HG02938 (cell line): Measurements from ENCODE around the gene RAB10.

Experiments used
- ATAC-seq: cut with Tn5 transposase; IDR thresholded peaks from one replicate; pipeline ENCODE4 v1.9.1; 2021; ENCODE audit warnings: mild to moderate bottlenecking, moderate library complexity; ENCODE audit not compliant: unreplicated experiment

The RAB10 gene

DNA sequence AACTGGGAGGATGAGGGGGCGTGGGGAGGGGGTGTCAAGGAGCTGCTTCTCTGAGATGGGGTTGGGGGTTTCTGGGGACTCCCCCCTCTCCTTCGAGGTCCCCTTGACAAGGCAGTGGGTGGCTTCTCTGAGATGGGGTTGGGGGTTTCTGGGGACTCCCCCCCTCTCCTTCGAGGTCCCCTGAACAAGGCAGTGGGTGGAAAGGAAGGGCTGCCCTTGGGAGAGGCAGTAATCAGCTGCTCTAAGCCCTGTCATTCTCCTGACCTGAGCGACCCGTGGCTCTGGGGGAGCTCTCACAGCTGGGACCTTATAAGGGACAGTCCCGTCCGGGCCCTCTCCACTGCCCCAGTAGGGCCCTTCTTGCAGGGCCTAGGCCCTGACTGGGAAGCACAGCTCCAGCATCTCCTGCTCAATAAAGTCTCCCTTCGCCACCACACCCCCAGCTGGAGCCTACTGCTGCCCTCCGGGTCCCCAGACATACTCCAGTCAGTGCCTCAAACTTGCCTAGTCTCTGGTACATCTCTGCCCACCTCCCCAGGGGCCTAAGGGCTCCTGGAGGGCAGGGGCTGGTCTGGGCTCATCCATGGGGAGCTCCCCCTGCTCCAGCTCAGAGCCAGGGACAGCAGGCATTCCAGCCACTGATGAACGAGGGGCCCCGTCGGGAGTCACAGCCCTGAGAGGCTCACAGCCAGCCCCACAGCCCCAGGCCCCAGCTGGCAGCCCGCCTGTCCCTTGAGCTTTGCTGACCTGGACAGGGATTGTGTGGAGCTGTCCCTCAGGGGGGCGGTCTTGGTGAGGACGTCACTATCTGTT lies 141.8 kb downstream of the RAB10 start:
- no peak for ATAC-seq

GRCh38 chr2:26176279-26176615 lies 142.4 kb downstream of the RAB10 start:
- no peak for ATAC-seq

- no peak for ATAC-seq
Measured at GRCh38 chr2:26177122-26177521, 143.2 kb downstream of the RAB10 start.

GRCh38 chr2:26178246-26178645 lies 144.4 kb downstream of the RAB10 start:
- no peak for ATAC-seq

DNA sequence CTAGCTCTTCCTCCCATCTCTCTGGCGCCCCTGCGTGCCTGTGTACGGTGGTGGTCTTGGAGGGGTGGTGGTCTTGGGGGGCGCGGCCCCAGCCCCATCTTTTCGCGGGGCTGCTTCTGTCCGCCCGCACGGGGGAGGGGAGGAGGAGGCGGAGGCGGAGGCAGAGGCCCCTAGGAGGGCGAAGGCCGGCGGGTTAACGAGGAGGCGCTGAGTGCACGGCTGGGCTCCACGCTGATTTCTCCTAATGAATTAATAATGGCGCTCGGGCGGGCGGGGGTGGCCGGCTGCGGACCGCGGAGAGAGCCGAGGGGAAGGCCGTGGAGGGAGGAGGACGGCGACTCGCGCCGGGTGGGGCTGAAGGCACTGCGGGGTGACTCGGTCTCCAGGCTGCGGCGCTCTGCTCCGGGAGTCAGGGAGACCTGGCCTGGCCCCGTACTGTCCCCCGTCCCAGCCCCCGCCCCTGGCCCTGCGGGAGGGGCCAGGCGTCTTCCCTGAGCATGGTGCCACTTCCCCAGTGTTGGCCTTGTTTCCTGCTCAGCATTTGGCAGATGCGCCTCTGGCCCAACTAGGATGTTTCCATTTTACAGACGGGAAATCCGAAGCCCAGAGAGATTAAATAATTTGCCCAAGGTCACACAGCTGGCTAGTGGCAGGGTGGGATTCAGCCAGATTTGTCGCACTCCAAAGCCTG lies 145.0 kb downstream of the RAB10 start:
- ATAC-seq = no peak

GRCh38 chr2:26179446-26179913 lies 145.6 kb downstream of the RAB10 start:
- no peak for ATAC-seq

GRCh38 chr2:26182441-26182840 lies 148.6 kb downstream of the RAB10 start:
- no peak for ATAC-seq

DNA sequence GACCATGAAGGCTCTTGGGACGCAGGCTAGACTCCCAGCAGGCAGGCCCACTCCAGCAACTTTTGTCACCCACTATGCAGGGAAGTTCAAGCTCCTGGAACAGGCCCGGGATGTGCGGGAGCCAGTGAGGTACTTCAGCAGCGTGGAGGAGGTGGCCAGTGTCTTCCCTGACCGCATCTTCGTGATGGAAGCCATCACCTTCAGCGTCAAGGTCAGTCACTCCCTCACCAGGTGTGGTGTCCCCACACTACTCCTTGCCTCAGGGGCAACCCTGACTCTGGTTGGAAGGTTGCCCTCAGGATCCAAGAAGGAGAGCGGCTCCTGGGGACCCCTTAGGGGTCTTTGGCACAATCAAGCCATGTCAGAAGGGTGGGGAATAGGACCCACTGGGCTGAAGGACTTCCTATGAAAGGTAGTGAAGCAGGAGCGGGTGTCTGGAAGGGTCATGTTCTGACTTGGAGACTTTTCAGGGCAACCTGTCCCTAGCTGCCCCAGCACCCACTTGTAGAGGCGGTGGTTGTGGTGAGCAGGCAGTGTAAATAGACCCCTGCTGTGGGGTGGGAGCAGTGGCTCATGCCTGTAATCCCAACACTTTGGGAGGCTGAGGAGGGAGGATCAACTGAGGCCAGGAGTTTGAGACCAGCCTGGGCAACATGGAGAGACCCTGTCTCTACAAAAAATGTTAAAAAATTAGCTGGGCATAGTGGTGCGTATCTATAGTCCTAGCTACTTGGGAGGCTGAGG lies 149.2 kb downstream of the RAB10 start:
- ATAC-seq = no peak

GRCh38 chr2:26184121-26184520 lies 150.2 kb downstream of the RAB10 start:
- ATAC-seq = no peak

DNA sequence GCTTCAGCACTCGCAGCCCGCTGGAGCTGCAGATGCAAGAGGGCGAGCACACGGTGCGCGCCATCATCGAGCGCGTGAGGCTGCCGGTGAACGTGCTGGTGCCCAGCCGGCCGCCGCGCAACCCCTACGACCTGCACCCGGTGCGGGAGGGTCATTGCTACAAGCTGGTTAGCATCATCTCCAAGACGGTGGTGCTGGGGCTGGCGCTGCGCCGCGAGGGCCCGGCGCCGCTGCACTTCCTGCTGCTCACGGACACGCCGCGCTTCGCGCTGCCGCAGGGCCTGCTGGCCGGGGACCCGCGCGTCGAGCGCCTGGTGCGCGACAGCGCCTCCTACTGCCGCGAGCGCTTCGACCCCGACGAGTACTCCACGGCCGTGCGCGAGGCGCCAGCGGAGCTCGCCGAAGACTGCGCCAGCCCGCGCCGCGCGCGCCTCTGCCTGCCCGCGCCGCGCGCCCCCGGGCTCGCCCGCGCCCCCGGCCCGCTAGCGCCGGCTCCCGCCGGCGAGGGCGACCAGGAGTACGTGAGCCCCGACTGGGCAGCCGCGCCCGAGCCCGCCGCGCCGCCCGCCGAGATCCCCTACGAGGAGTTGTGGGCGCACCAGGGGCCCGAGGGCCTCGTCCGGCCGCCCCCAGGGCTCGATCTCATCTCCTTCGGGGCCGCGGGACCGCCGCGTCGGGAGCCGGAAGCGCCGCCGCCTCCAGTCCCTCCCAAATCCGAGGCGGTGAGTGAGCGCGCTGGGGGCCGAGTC lies 150.8 kb downstream of the RAB10 start:
- ATAC-seq = peak; percentile 79

DNA sequence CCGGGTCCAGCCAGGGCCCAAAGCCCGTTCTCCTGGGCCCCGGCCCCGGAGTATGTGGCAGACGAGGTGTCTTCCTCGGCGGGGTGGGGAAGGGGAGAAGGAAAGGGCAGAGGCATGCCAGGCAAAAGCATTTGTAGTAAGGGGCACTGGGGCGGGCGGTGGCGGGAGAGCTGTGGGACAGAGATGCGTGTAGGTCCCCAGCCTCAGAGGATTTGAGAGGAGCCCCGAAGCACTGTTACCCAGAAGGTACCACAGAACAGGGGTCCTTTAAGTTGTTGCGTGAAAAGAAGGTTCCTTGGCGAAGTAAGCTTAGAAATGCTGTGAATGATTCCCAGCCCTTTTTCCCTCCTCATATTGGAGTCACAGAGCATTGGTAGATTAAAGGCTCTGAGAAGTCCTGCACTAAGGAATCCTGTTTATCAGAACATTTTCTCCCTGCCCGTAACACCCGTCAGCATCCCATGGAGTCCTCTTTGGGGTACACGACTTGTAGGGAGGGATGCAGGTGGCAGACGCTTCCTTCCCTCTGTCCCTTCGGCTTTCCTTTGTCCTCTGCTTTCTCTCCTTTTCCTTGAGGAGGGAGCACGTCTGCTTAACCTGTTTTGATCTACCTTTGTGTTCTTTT lies 151.5 kb downstream of the RAB10 start:
- no peak for ATAC-seq

GRCh38 chr2:26185954-26186770 lies 152.3 kb downstream of the RAB10 start:
- no peak for ATAC-seq
